ENCODE data around the gene ZNF354C. TPM values are rescaled to one million over a fixed set of nuclear protein-coding genes. Genes with fewer than 3 reads are reported as not detected.

The ZNF354C gene
- total RNA-seq, 1 experiment from 2014 or later = 0.07 TPM

GRCh38 chr5:179124853-179125788 is 64.9 kb downstream of the ZNF354C start:
- ChIA-PET CTCF (no interaction called here), POLR2A (no interaction called here), RAD21 (ENCODE audit: low non-redundant PET in 1 of 2, low total read pairs in 2 of 2, uncharacterized antibody in 2 of 2, unreplicated experiment in 2 of 2) (no interaction called here)
- BruUV-seq (replicated peaks) = no TSS peak
- intact Hi-C loops (cut with micrococcal nuclease) = no loop called here
- no peaks in the 10 kb centered on the region for H3K4me1 ChIP-seq (ENCODE audit: control insufficient read depth in 1 of 2, insufficient read depth in 2 of 2, low read length in 2 of 2)
- H4K20me1 ChIP-seq (ENCODE audit: insufficient read depth) = no peaks in the 10 kb centered on the region
- ATAC-seq (no peak), DNase-seq (ENCODE audit: low read depth, low spot score) (no peak)
- H3K9me3 ChIP-seq (ENCODE audit: control insufficient read depth in 1 of 2, insufficient read depth in 1 of 2, low read depth in 1 of 2, low read length in 2 of 2) = no peaks in the 10 kb centered on the region; a peak in 1 of 4 replicates
- no peak overlapping the region for H3K9ac ChIP-seq (ENCODE audit: low read length)
- H3K4me2 ChIP-seq (ENCODE audit: low read length) = no peak overlapping the region
- H2AFZ ChIP-seq (ENCODE audit: low read depth, low read length, poor library complexity, severe bottlenecking) = no peak overlapping the region
- H3K36me3 ChIP-seq (ENCODE audit: control insufficient read depth in 1 of 2, insufficient read depth in 2 of 2, low read length in 2 of 2) = no peaks in the 10 kb centered on the region
- H3K27ac ChIP-seq (ENCODE audit: low read depth, low read length) = no peak overlapping the region
- TF ChIP-seq ZNF274 (IDR thresholded peaks at IDR 0.05; ENCODE audit: low read depth, low read length) = no peak
- H3K9me2 ChIP-seq (ENCODE audit: insufficient read depth) = no peaks in the 10 kb centered on the region
- H3K27me3 ChIP-seq (ENCODE audit: insufficient read depth, low read length) = no peaks in the 10 kb centered on the region
- no peaks in the 10 kb centered on the region for H3K79me2 ChIP-seq (ENCODE audit: insufficient read depth, low read length)
- no peak overlapping the region for H3K4me3 ChIP-seq (replicated peaks in 1 of 2; ENCODE audit: low read depth in 1 of 2, low read length in 2 of 2)

- H3K4me3 ChIP-seq (replicated peaks in 1 of 2; ENCODE audit: low read depth in 1 of 2, low read length in 2 of 2) = no peak overlapping the region
- no peak overlapping the region for H3K4me2 ChIP-seq (ENCODE audit: low read length)
- intact Hi-C loops (cut with micrococcal nuclease) = no loop called here
- H3K36me3 ChIP-seq (ENCODE audit: control insufficient read depth in 1 of 2, insufficient read depth in 2 of 2, low read length in 2 of 2) = no peaks in the 10 kb centered on the region
- ChIA-PET CTCF (no interaction called here), POLR2A (no interaction called here), RAD21 (ENCODE audit: low non-redundant PET in 1 of 2, low total read pairs in 2 of 2, uncharacterized antibody in 2 of 2, unreplicated experiment in 2 of 2) (interaction anchor here in 1 of 2 experiments (0.6 kb wide), 1 partner anchor 18 kb away, joined by 4 read pairs; no protein-coding TSS in a partner anchor)
- DNase-seq (ENCODE audit: low read depth, low spot score) (no peak), ATAC-seq (no peak)
- no peak overlapping the region for H2AFZ ChIP-seq (ENCODE audit: low read depth, low read length, poor library complexity, severe bottlenecking)
- no peaks in the 10 kb centered on the region for H3K9me2 ChIP-seq (ENCODE audit: insufficient read depth)
- no peaks in the 10 kb centered on the region for H4K20me1 ChIP-seq (ENCODE audit: insufficient read depth)
- BruUV-seq (replicated peaks) = no TSS peak
- H3K27ac ChIP-seq (ENCODE audit: low read depth, low read length) = no peak overlapping the region
- H3K9me3 ChIP-seq (ENCODE audit: control insufficient read depth in 1 of 2, insufficient read depth in 1 of 2, low read depth in 1 of 2, low read length in 2 of 2) = no peaks in the 10 kb centered on the region; a peak in 1 of 4 replicates
- H3K9ac ChIP-seq (ENCODE audit: low read length) = no peak overlapping the region
- no peaks in the 10 kb centered on the region for H3K27me3 ChIP-seq (ENCODE audit: insufficient read depth, low read length)
- H3K79me2 ChIP-seq (ENCODE audit: insufficient read depth, low read length) = no peaks in the 10 kb centered on the region
- no peaks in the 10 kb centered on the region for H3K4me1 ChIP-seq (ENCODE audit: control insufficient read depth in 1 of 2, insufficient read depth in 2 of 2, low read length in 2 of 2)
- TF ChIP-seq EZH2phosphoT487 (IDR thresholded peaks at IDR 0.05; ENCODE audit: borderline replicate concordance) (no peak), FOSL1 (IDR thresholded peaks at IDR 0.05; ENCODE audit: low read depth) (no peak), CBX3 (IDR thresholded peaks at IDR 0.05; ENCODE audit: low read depth) (no peak), RAD21 (IDR thresholded peaks at IDR 0.05; ENCODE audit: low read depth) (no peak), POLR2AphosphoS5 (IDR thresholded peaks at IDR 0.05; ENCODE audit: low read depth, low read length) (no peak), YY1 (IDR thresholded peaks at IDR 0.05; ENCODE audit: extremely low read depth, insufficient replicate concordance, low read depth, low read length) (no peak), SP1 (IDR thresholded peaks at IDR 0.05; ENCODE audit: low read depth) (no peak), CTCF (IDR thresholded peaks at IDR 0.05 in 2 of 3, conservative IDR thresholded peaks at IDR 0.05 in 1 of 3; ENCODE audit: borderline replicate concordance in 1 of 3, insufficient read depth in 1 of 3, low read depth in 2 of 3, low read length in 2 of 3) (no peak), EZH2 (IDR thresholded peaks at IDR 0.05) (no peak), SIN3A (IDR thresholded peaks at IDR 0.05; ENCODE audit: low read depth) (no peak), REST (IDR thresholded peaks at IDR 0.05; ENCODE audit: low read depth) (no peak), SRF (IDR thresholded peaks at IDR 0.05; ENCODE audit: low read depth) (no peak)
Measured at GRCh38 chr5:179125789-179126505, 65.8 kb downstream of the ZNF354C start.
